ENCODE results near the gene MED25. TPM values are rescaled to one million over a fixed set of nuclear protein-coding genes. Genes with fewer than 3 reads are reported as not detected.

The MED25 gene
- total RNA-seq, 4 donors from 2014 or later = 26.2 to 54.0 (median 29.4) TPM

DNA sequence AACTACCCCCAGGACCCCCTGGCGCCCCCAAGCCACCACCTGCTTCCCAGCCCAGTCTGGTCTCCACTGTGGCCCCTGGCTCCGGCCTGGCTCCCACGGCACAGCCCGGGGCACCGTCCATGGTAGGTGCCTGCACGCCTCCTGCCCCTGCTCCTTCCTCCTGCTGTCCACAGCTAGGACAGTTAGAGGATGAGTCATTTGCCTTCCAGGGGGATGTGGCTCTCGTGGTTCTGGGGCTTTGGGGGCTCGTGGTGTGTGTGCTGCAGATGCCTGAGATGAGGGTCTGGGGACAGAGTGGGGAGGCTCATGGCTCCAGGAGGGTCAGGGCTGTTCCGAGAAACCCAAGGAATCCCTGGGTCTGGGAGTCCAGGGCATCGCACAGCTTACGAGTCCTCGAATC, 12.7 kb downstream of the MED25 start:
- Histone ChIP-seq H3K36me3 (peaks cover 0 to 99% (median 24%) of the 10 kb centered on the region in 3 donors), H3K27me3 (no peaks in the 10 kb centered on the region), H3K4me3 (no peak overlapping the region), H3K27ac (no peak overlapping the region), H3K9me3 (no peaks in the 10 kb centered on the region), H3K4me1 (no peaks in the 10 kb centered on the region)
- 91 to 95% methylated on average over 11 to 12 of the region's 12 CpGs for WGBS, 2 donors
- TF ChIP-seq POLR2A (IDR thresholded peaks at IDR 0.05) (no peak), EP300 (IDR thresholded peaks at IDR 0.05) (no peak)
- TF ChIP-seq, protein P1, sequence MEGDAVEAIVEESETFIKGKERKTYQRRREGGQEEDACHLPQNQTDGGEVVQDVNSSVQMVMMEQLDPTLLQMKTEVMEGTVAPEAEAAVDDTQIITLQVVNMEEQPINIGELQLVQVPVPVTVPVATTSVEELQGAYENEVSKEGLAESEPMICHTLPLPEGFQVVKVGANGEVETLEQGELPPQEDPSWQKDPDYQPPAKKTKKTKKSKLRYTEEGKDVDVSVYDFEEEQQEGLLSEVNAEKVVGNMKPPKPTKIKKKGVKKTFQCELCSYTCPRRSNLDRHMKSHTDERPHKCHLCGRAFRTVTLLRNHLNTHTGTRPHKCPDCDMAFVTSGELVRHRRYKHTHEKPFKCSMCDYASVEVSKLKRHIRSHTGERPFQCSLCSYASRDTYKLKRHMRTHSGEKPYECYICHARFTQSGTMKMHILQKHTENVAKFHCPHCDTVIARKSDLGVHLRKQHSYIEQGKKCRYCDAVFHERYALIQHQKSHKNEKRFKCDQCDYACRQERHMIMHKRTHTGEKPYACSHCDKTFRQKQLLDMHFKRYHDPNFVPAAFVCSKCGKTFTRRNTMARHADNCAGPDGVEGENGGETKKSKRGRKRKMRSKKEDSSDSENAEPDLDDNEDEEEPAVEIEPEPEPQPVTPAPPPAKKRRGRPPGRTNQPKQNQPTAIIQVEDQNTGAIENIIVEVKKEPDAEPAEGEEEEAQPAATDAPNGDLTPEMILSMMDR (IDR thresholded peaks at IDR 0.05) = no peak
- no peak for DNase-seq (ENCODE audit: low spot score in 2 of 2)

DNA sequence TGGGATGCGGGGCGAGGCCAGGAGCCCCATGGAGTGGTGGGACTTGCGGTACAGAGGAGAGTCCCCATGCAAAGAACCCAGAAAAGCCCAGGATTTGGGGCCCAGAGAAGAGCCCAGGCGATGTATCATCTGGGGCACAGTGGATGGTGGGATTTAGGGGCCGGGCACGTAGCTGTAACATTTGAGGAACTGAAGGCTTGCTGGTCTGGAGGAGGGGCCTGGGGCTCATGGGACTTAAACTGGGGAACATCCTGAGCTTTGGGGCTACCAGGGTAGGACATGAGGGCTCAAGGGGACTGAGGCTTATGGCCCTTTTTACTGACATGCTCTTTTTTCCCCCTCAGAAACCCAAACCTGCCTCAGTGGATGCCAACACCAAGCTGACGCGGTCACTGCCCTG, 13.5 kb downstream of the MED25 start:
- peaks cover 0 to 100% (median 30%) of the 10 kb centered on the region in 3 donors for H3K36me3 ChIP-seq
- H3K4me1 ChIP-seq = no peaks in the 10 kb centered on the region
- TF ChIP-seq, protein P1 (IDR thresholded peaks at IDR 0.05) = no peak
- TF ChIP-seq EP300 (IDR thresholded peaks at IDR 0.05) (no peak), POLR2A (IDR thresholded peaks at IDR 0.05) (no peak)
- H3K4me3 ChIP-seq = no peak overlapping the region
- H3K27me3 ChIP-seq = no peaks in the 10 kb centered on the region
- no peak overlapping the region for H3K27ac ChIP-seq
- 95 to 96% methylated on average over 8 of the region's 8 CpGs for WGBS, 2 donors
- H3K9me3 ChIP-seq = no peaks in the 10 kb centered on the region
- DNase-seq (ENCODE audit: low spot score in 2 of 2) = no peak

DNA sequence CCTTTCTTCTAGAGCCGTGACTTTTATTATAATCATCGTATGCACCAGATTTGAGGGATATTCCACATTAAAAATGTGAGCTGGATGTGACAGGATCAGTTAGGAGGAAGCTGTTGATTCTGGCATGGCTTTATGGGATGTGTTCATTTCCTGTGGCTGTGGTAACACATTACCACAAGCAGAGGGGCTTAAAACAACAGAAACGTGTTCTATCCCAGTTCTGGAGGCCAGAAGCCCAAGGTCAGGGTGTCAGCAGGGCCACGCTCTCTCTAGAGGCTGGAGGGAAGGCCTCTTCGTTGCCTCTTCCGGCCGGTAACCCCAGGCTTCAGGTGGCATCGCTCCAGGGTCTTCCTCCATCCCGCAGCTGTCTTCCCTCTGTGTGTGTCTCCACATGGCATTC, 14.5 kb downstream of the MED25 start:
- no peaks in the 10 kb centered on the region for H3K4me1 ChIP-seq
- H3K9me3 ChIP-seq = no peaks in the 10 kb centered on the region
- no peak for DNase-seq (ENCODE audit: low spot score in 2 of 2)
- H3K27ac ChIP-seq = no peak overlapping the region
- no peaks in the 10 kb centered on the region for H3K27me3 ChIP-seq
- H3K36me3 ChIP-seq = peaks cover 0 to 100% (median 30%) of the 10 kb centered on the region in 3 donors
- 63 to 72% methylated on average over 9 of the region's 9 CpGs for WGBS, 2 donors
- no peak for TF ChIP-seq EP300 (IDR thresholded peaks at IDR 0.05)
- TF ChIP-seq POLR2A (IDR thresholded peaks at IDR 0.05) = no peak
- TF ChIP-seq, protein P1 (IDR thresholded peaks at IDR 0.05) = no peak
- no peak overlapping the region for H3K4me3 ChIP-seq

DNA sequence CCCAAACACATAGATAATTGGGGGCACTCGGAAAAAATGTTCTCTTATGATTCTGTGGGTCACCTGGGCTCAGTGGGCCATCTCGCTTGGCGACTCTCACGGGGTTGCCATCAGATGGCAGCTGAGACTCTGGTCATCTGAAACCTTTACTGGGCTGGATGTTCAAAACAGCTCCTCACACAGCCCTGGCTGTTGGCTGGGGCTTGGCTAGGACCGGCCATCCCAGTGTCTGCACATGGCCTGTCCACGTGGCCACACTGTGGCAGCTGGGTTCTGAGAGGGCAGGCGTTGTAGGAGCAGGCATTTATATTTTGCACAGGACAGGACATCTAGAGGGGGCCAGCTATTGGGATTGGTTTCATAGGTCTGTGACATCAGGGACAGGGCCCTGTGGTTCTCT, 15.5 kb downstream of the MED25 start:
- Histone ChIP-seq H3K27ac (no peak overlapping the region), H3K27me3 (no peaks in the 10 kb centered on the region), H3K4me1 (no peaks in the 10 kb centered on the region), H3K4me3 (no peak overlapping the region), H3K9me3 (no peaks in the 10 kb centered on the region), H3K36me3 (peaks cover 0 to 100% (median 30%) of the 10 kb centered on the region in 3 donors)
- no peak for DNase-seq (ENCODE audit: low spot score in 2 of 2)
- 89 to 91% methylated on average over 7 of the region's 7 CpGs for WGBS, 2 donors
- TF ChIP-seq EP300 (IDR thresholded peaks at IDR 0.05) (no peak), POLR2A (IDR thresholded peaks at IDR 0.05) (no peak)
- TF ChIP-seq, protein P1 (IDR thresholded peaks at IDR 0.05) = no peak

DNA sequence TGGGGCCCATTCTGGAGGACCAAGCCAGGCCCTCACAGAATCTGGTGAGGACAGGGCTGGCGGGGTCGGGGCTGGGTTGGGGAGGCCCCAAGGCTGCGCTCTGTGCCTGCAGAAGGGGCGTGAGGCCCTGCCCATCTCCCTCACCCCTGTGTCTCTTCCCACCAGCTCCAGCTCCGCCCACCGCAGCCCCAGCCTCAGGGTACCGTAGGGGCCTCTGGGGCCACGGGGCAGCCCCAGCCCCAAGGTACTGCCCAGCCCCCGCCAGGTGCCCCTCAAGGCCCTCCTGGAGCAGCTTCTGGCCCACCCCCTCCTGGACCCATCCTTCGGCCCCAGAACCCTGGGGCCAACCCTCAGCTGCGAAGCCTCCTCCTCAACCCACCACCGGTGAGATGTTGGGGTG, 17.5 kb downstream of the MED25 start:
- 87 to 92% methylated on average over 9 to 10 of the region's 12 CpGs for WGBS, 2 donors
- no peak overlapping the region for H3K27ac ChIP-seq
- H3K36me3 ChIP-seq = peaks cover 0 to 98% (median 30%) of the 10 kb centered on the region in 3 donors
- TF ChIP-seq, protein P1 (IDR thresholded peaks at IDR 0.05) = no peak
- no peak for TF ChIP-seq EP300 (IDR thresholded peaks at IDR 0.05)
- no peak for TF ChIP-seq POLR2A (IDR thresholded peaks at IDR 0.05)
- DNase-seq (ENCODE audit: low spot score in 2 of 2) = no peak
- no peaks in the 10 kb centered on the region for H3K9me3 ChIP-seq
- H3K4me3 ChIP-seq = no peak overlapping the region
- H3K27me3 ChIP-seq = no peaks in the 10 kb centered on the region
- H3K4me1 ChIP-seq = no peaks in the 10 kb centered on the region
